Small intestine (tissue), 7 donors: ENCODE data around the gene TSC2. TPM values are rescaled to one million over a fixed set of nuclear protein-coding genes. Genes with fewer than 3 reads are reported as not detected.
"Not testable (repeated sequence)": the region's sequence is repeated elsewhere in the genome, so short reads cannot be mapped to it uniquely, and the experiment has no call there.

Source experiments
- DNase-seq, 2 donors: peaks; one replicate each; pipeline versions ENCODE4 v3.0.0 to v3.0.0-alpha.2; 2013
- FAIRE-seq: peaks from 2 replicates; lab custom pipeline; 2012; peaks lifted over from hg19 to GRCh38; lab: Jason Lieb, UNC
- H3K27ac ChIP-seq, 3 donors: one replicate each; pipeline ENCODE4 v1.5.1; 2013; ENCODE audit warnings: low read length in 2 of 3, mild to moderate bottlenecking in 2 of 3, control low read depth in 1 of 3, inconsistent platforms in 1 of 3, low read depth in 1 of 3, moderate library complexity in 1 of 3
- H3K27me3 ChIP-seq, 3 donors: one replicate each; pipeline ENCODE4 v1.6.1; 2013; ENCODE audit warnings: low read length in 3 of 3, inconsistent platforms in 1 of 3; ENCODE audit not compliant: control insufficient read depth in 3 of 3, insufficient read depth in 3 of 3
- H3K36me3 ChIP-seq, 3 donors: one replicate each; pipeline ENCODE4 v1.6.1; 2013; ENCODE audit warnings: low read length in 3 of 3, inconsistent platforms in 1 of 3, low read depth in 1 of 3, mild to moderate bottlenecking in 1 of 3, moderate library complexity in 1 of 3; ENCODE audit not compliant: control insufficient read depth in 3 of 3, insufficient read depth in 2 of 3
- H3K4me1 ChIP-seq, 3 donors: one replicate each; pipeline ENCODE4 v1.6.1; 2013; ENCODE audit warnings: low read length in 2 of 3, inconsistent platforms in 1 of 3, low read depth in 1 of 3, mild to moderate bottlenecking in 1 of 3, moderate library complexity in 1 of 3; ENCODE audit not compliant: control insufficient read depth in 3 of 3, insufficient read depth in 2 of 3
- H3K4me3 ChIP-seq, 3 donors: one replicate each; pipeline ENCODE4 v1.5.1; 2013; ENCODE audit warnings: low read length in 3 of 3, control low read depth in 1 of 3, inconsistent platforms in 1 of 3, low read depth in 1 of 3, mild to moderate bottlenecking in 1 of 3, moderate library complexity in 1 of 3
- H3K9me3 ChIP-seq, 2 donors: one replicate each; pipeline ENCODE4 v1.6.1; 2013; ENCODE audit warnings: low read depth in 1 of 2, low read length in 1 of 2; ENCODE audit not compliant: control insufficient read depth in 2 of 2, insufficient read depth in 1 of 2
- WGBS, 3 donors: extraction: QIAGEN DNeasy Blood & Tissue Kit; methylation state at CpG; one replicate each; pipeline ENCODE4 v1.1.7; 2013; 5-methylcytosine and 5-hydroxymethylcytosine counted together
- polyA plus RNA-seq, 4 donors: library from polyadenylated mRNA; stranded (reverse) in 3 of 4; unstranded in 1 of 4; fragments of 200-250 nt in 3 of 4; fragments of 120-200 nt in 1 of 4; gene quantifications; one replicate each; pipeline versions ENCODE4 v1.2.1 to v1.2.3, GENCODE V29; 2013
- donor health status: healthy with polysubstance abuse.
- donor health status: control.
- donor health status: control.
- donor health status: Bipolar disorder and iron deficiency.
- donor health status: healthy.

Gene TSC2
- polyA plus RNA-seq, 4 donors: 35.1 to 75.9 (median 60.1) TPM

- peaks cover 0 to 44% (median 0%) of the 10 kb centered on the region in 3 donors for H3K36me3 ChIP-seq
- WGBS, 3 donors: 81 to 90% (median 88%) methylated on average over 11 of the region's 11 CpGs
- peaks cover 0 to 24% (median 2%) of the 10 kb centered on the region in 3 donors for H3K4me1 ChIP-seq
- DNase-seq (no peak), FAIRE-seq (no peak)
- H3K27ac ChIP-seq: peak overlapping the region in 1 of 3 donors; percentile 8
- H3K27me3 ChIP-seq: peaks cover 0 to 23% (median 0%) of the 10 kb centered on the region in 3 donors
- no peak overlapping the region for H3K4me3 ChIP-seq
- H3K9me3 ChIP-seq: no peaks in the 10 kb centered on the region
Observed at GRCh38 chr16:2030036-2030435, 17.7 kb upstream of the TSC2 start.

GRCh38 chr16:2031081-2031577 lies 16.7 kb upstream of the TSC2 start:
- no peak for FAIRE-seq
- Histone ChIP-seq H3K4me1 (peaks cover 0 to 34% (median 2%) of the 10 kb centered on the region in 3 donors), H3K27me3 (peaks cover 0 to 16% (median 0%) of the 10 kb centered on the region in 3 donors), H3K9me3 (no peaks in the 10 kb centered on the region), H3K4me3 (no peak overlapping the region), H3K36me3 (peaks cover 0 to 55% (median 0%) of the 10 kb centered on the region in 3 donors), H3K27ac (peak overlapping the region in 1 of 3 donors; percentile 49)
- no peak for DNase-seq
- 68 to 80% (median 79%) methylated on average over 7 to 11 of the region's 11 CpGs for WGBS, 3 donors

- DNase-seq: no peak
- Histone ChIP-seq H3K4me3 (no peak overlapping the region), H3K9me3 (no peaks in the 10 kb centered on the region), H3K4me1 (peaks cover 0 to 41% (median 0%) of the 10 kb centered on the region in 3 donors), H3K27ac (peak overlapping the region; percentile 59 to 88 (median 72)), H3K27me3 (peaks cover 0 to 10% (median 0%) of the 10 kb centered on the region in 3 donors), H3K36me3 (peaks cover 0 to 68% (median 0%) of the 10 kb centered on the region in 3 donors)
- no peak for FAIRE-seq
- WGBS, 3 donors: 64 to 88% (median 68%) methylated on average over 13 to 15 of the region's 15 CpGs
Observed at GRCh38 chr16:2032285-2033056, 15.3 kb upstream of the TSC2 start.

GRCh38 chr16:2033057-2033908 lies 14.5 kb upstream of the TSC2 start:
- FAIRE-seq: no peak
- peaks cover 0 to 72% (median 0%) of the 10 kb centered on the region in 3 donors for H3K36me3 ChIP-seq
- 33 to 63% (median 52%) methylated on average over 27 to 37 of the region's 37 CpGs for WGBS, 3 donors
- peaks cover 0 to 2% (median 0%) of the 10 kb centered on the region in 3 donors for H3K27me3 ChIP-seq
- peak overlapping the region; percentile 59 to 88 (median 72) for H3K27ac ChIP-seq
- H3K9me3 ChIP-seq: no peaks in the 10 kb centered on the region
- H3K4me3 ChIP-seq: peak overlapping the region in 1 of 3 donors; percentile 13
- peaks cover 0 to 43% (median 0%) of the 10 kb centered on the region in 3 donors for H3K4me1 ChIP-seq
- DNase-seq: peak in 1 of 2 donors; percentile 27

- not testable (repeated sequence) for FAIRE-seq, H3K27me3 ChIP-seq, H3K9me3 ChIP-seq
- Histone ChIP-seq H3K4me1 (peaks cover 0 to 51% (median 0%) of the 10 kb centered on the region in 3 donors), H3K36me3 (peaks cover 0 to 78% (median 0%) of the 10 kb centered on the region in 3 donors), H3K4me3 (peak overlapping the region in 1 of 3 donors; percentile 13), H3K27ac (peak overlapping the region in 2 of 3 donors; percentile 72 to 88)
- peak in 1 of 2 donors; percentile 5 for DNase-seq
- WGBS, 3 donors: 66 to 90% (median 72%) methylated on average over 11 to 16 of the region's 32 CpGs
Observed at GRCh38 chr16:2033909-2034695, 13.7 kb upstream of the TSC2 start.

- Histone ChIP-seq H3K4me3 (no peak overlapping the region), H3K9me3 (no peaks in the 10 kb centered on the region), H3K27ac (peak overlapping the region; percentile 16 to 87 (median 81)), H3K36me3 (peaks cover 0 to 79% (median 0%) of the 10 kb centered on the region in 3 donors), H3K27me3 (no peaks in the 10 kb centered on the region), H3K4me1 (peaks cover 0 to 58% (median 0%) of the 10 kb centered on the region in 3 donors)
- no peak for FAIRE-seq
- no peak for DNase-seq
- WGBS, 3 donors: 71 to 85% (median 82%) methylated on average over 13 to 17 of the region's 17 CpGs
Observed at GRCh38 chr16:2034696-2035430, 12.9 kb upstream of the TSC2 start.

GRCh38 chr16:2035431-2036199 lies 12.2 kb upstream of the TSC2 start:
- Histone ChIP-seq H3K27ac (peak overlapping the region; percentile 16 to 87 (median 81)), H3K27me3 (no peaks in the 10 kb centered on the region), H3K4me3 (no peak overlapping the region), H3K9me3 (no peaks in the 10 kb centered on the region), H3K36me3 (peaks cover 0 to 80% (median 0%) of the 10 kb centered on the region in 3 donors), H3K4me1 (peaks cover 0 to 66% (median 0%) of the 10 kb centered on the region in 3 donors)
- peak in 1 of 2 donors; percentile 61 for DNase-seq
- no peak for FAIRE-seq
- 44 to 58% (median 46%) methylated on average over 33 to 34 of the region's 34 CpGs for WGBS, 3 donors
